WERI-Rb-1 (cell line): ENCODE data around the gene SRGAP1.

Experiments used
- DNase-seq: peaks from one replicate; pipeline ENCODE4 v3.0.0-alpha.2; 2020
- H3K27ac ChIP-seq: fragments of 250-450 bp; sonication (Bioruptor Pico); 2 replicates; pipeline ENCODE4 v1.5.1; 2020; ENCODE audit warnings: mild to moderate bottlenecking, moderate library complexity
- H3K27me3 ChIP-seq: fragments of 250-450 bp; sonication (Bioruptor Pico); 2 replicates; pipeline ENCODE4 v1.5.1; 2021; ENCODE audit warnings: mild to moderate bottlenecking, low read depth, moderate library complexity; ENCODE audit not compliant: insufficient read depth, severe bottlenecking
- H3K36me3 ChIP-seq: fragments of 250-450 bp; sonication (Bioruptor Pico); 2 replicates; pipeline ENCODE4 v1.5.1; 2020; ENCODE audit warnings: mild to moderate bottlenecking, moderate library complexity
- H3K4me3 ChIP-seq: 2 replicates; pipeline ENCODE4 v1.5.1; 2011; ENCODE audit warnings: low read depth, mild to moderate bottlenecking, control low read depth, low read length
- H3K9me3 ChIP-seq: fragments of 250-450 bp; sonication (Bioruptor Pico); 2 replicates; pipeline ENCODE4 v1.5.1; 2021; ENCODE audit warnings: mild to moderate bottlenecking, moderate library complexity; ENCODE audit not compliant: severe bottlenecking
- CTCF ChIP-seq: IDR thresholded peaks from 2 replicates; pipeline ENCODE4 v1.5.1; 2011; ENCODE audit warnings: low read depth, mild to moderate bottlenecking, control low read depth, inconsistent platforms, low read length

SRGAP1 gene

DNA sequence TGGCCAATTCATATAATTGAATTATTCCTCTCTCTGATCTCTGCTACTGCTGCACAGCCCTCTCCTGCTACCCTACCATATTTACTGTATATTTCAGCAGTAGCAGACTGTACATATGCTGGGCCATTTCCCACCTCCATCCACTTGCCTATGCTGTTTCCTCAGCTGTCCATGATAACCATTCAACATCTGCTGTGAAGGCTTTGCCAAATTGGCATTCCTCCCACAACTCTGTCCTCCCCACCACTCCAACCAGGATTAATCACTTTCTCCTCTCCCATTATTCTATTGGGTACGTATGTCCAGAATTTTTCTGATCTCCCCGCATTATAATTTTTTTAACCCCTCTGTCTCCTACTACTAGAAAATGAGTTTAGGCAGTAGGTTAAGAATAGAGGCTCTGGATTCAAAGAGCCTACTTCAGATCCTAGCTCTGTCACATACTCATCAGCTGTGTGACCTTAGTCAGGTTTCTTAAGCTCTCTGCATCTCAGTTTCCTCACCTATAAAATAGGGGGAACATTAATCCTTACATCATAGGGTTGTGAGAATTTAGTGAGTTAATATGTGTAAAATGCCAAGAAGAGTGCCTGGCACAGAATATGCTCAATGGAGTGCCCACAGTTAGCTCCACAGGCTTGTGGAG lies 254.3 kb downstream of the SRGAP1 start:
- no peaks in the 10 kb centered on the region for H3K9me3 ChIP-seq
- no peak overlapping the region for H3K4me3 ChIP-seq
- DNase-seq, result no peak
- H3K27me3 ChIP-seq, result no peaks in the 10 kb centered on the region
- H3K27ac ChIP-seq, result no peak overlapping the region
- TF ChIP-seq CTCF, result no peak
- no peaks in the 10 kb centered on the region for H3K36me3 ChIP-seq

GRCh38 chr12:64099397-64099796 lies 254.9 kb downstream of the SRGAP1 start:
- DNase-seq, result no peak
- Histone ChIP-seq H3K4me3 (no peak overlapping the region), H3K27me3 (no peaks in the 10 kb centered on the region), H3K36me3 (no peaks in the 10 kb centered on the region), H3K9me3 (no peaks in the 10 kb centered on the region), H3K27ac (no peak overlapping the region)
- no peak for TF ChIP-seq CTCF

DNA sequence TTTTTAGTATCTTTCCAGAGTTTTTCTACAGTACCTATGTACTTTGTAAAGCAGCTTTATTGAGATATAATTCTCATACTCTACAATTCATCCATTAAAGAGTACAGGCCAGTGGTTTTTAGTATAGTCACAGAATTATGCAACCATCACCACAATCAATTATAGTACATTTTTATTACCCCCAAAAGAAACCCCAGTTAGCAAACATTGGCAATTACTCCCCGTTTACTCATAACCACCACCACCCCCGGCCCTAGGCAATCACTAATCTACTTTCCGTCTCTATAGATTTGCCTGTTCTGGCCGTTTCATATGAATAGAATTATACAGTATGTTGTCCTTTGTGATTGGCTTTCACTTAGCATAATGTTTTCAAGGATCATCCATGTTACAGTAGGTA lies 257.8 kb downstream of the SRGAP1 start:
- no peak for TF ChIP-seq CTCF
- no peaks in the 10 kb centered on the region for H3K9me3 ChIP-seq
- no peak for DNase-seq

DNA sequence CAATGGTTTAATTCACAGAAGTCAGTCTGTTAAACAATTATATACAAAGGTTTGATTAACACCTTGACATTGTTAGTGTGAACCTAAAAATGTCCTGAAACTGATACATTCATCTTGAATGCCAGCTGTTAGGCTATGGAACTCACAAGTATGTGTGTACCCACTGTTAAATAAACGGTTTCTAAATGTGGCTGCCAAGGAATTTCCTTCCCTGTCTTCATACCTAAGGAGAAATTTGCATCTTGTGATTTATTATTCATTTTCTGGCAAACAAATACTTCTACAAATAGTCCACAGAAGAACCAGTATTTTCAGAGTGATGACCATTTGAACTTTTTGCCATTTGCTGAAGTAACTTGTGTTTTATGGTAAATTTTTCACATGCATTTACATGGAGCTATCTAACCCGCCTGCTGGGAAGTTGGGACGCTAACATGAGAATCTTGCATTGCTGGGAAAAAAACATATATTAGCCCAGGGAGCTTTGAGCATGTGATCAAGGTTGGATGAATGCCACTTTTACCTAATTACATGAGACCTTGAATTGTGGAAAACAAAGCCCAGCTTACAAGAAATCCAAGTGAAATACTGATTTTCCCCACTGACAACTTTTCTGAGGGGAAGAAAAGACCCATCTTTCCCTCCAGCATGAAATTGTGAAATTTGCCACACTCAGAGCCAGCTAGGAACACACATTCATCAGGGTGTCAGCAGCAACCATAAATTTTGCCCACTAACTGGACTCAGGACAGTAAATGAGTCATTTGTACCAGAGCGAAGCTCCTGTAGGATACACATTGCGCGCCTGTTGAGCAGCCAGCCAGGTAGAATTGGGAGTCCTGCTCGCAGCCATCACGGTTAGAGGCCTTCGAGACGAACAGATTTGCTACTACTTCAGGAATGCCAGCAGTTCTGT lies 259.6 kb downstream of the SRGAP1 start:
- no peak for DNase-seq
- no peak overlapping the region for H3K27ac ChIP-seq
- TF ChIP-seq CTCF, result no peak
- no peaks in the 10 kb centered on the region for H3K9me3 ChIP-seq
- H3K36me3 ChIP-seq, result no peaks in the 10 kb centered on the region
- no peak overlapping the region for H3K4me3 ChIP-seq
- no peaks in the 10 kb centered on the region for H3K27me3 ChIP-seq

More for the DNA sequence above, 257.8 kb downstream of the SRGAP1 start:
- Histone ChIP-seq H3K27ac (no peak overlapping the region), H3K27me3 (no peaks in the 10 kb centered on the region), H3K4me3 (no peak overlapping the region), H3K36me3 (no peaks in the 10 kb centered on the region)

- Histone ChIP-seq H3K27me3 (no peaks in the 10 kb centered on the region), H3K4me3 (no peak overlapping the region), H3K27ac (no peak overlapping the region), H3K36me3 (no peaks in the 10 kb centered on the region), H3K9me3 (no peaks in the 10 kb centered on the region)
- no peak for TF ChIP-seq CTCF
- no peak for DNase-seq
Observed at GRCh38 chr12:64105026-64105425, 260.5 kb downstream of the SRGAP1 start.
